ENCODE results near the gene AP4M1.
"Not testable (repeated sequence)": the region's sequence is repeated elsewhere in the genome, so short reads cannot be mapped to it uniquely, and the experiment has no call there.

AP4M1 gene

DNA sequence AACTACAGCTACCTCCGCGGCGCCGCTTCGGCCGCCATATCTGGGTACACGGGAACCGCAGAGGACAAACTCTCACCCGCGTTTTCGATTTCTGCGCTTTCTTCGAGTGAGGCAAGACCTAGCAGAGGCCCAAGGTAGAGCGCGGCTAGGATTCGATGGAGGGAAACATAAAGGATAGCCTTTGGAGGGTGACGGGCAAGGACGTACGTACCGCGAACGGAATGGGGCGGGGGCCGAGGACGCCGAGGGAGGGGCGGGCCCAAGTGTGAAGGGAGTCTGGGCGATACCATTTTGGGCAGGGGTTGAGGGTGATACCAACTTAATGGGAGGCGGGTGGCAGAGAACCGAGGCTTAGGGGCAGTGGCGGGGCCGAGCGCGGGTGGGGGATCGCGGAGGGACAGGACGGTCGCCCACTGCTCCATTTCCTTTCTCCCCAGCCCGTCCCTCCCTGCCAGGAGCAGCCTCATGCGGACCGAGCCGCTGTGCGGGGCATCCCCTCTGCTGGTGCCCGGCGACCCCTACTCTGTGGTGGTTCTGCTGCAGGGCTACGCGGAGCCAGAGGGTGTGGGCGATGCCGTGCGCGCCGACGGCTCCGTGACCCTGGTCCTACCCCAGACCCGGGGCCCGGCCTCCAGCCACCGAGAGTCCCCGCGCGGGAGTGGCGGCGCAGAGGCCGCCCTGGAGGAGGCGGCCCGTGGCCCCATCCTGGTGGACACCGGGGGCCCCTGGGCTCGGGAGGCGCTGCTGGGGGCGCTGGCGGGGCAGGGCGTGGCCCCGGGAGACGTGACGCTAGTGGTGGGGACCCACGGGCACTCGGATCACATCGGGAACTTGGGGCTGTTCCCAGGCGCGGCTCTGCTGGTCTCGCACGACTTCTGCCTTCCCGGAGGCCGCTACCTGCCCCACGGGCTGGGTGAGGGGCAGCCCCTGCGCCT is 25.8 kb downstream of the AP4M1 start, which contains the start of gene MBLAC1:
MBLAC1 (plus strand) TSS at position 37 of the 935 bp plus-strand sequence; CDS start at position 466, 429 bp downstream.
- Mint-ChIP-seq H3K27me3 (no peaks in the 10 kb centered on the region), H3K27ac (peak within 1 kb of the TSS; percentile 99), H3K36me3 (ENCODE audit: low read depth) (peaks cover 9% of the 10 kb centered on the region), H3K9me3 (no peaks in the 10 kb centered on the region), H3K4me3 (peak within 1 kb of the TSS; percentile 99), H3K4me1 (peaks cover 43% of the 10 kb centered on the region)
- peak; percentile 90 for DNase-seq
- peak; percentile 67 for ATAC-seq

DNA sequence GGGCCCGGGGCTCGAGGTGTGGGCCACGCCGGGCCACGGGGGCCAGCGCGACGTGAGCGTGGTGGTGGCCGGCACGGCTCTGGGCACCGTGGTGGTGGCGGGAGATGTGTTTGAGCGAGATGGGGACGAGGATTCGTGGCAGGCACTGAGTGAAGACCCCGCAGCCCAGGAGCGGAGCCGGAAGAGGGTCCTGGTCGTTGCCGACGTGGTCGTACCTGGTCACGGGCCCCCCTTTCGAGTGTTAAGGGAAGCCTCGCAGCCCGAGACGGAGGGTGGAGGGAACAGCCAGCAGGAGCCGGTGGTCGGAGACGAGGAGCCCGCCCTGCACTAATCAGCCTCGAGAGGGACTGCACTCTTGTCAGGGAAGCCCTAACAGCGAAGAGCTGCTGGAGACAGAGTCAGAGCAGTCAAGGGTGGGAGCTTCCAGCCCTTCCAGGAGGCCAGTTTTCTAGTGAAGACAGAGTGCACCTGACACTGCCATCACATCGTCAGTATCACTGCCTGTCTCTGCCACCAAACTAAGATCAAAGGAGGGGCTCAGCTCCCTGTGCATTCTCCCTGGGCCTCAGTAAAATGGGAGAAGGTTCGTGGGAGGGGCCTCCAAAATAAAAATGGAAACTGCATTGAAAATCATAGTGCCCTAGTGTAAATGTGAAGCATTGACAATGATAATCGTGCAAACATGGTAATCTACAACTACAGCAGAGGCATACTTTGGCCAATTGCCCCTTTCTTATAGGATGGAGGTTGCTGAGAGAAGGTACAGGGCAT is 26.6 kb downstream of the AP4M1 start:
- peak overlapping the region; percentile 99 for H3K4me3 Mint-ChIP-seq
- no peaks in the 10 kb centered on the region for H3K9me3 Mint-ChIP-seq
- ATAC-seq = peak; percentile 18
- H3K27ac Mint-ChIP-seq = no peak overlapping the region
- DNase-seq = peak; percentile 33
- H3K27me3 Mint-ChIP-seq = no peaks in the 10 kb centered on the region
- H3K36me3 Mint-ChIP-seq (ENCODE audit: low read depth) = peaks cover 5% of the 10 kb centered on the region
- H3K4me1 Mint-ChIP-seq = peaks cover 48% of the 10 kb centered on the region

DNA sequence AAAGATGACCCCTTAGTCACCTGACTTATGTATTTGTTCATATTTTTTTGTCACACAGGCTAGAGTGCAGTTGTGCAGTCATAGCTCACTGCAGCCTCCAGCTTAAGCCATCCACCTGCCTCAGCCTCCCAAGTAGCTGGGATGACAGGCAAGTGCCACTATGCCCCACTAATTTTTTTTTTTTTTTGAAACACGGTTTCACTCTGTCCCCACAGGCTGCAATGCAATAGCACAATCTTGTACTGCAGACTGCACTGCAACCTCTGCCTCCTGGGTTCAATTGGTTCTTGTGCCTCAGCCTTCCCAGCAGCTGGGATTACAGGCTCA is 27.2 kb downstream of the AP4M1 start:
- H3K4me1 Mint-ChIP-seq = peaks cover 48% of the 10 kb centered on the region
- H3K4me3 Mint-ChIP-seq = peak overlapping the region; percentile 99
- H3K36me3 Mint-ChIP-seq (ENCODE audit: low read depth) = peaks cover 5% of the 10 kb centered on the region
- no peaks in the 10 kb centered on the region for H3K9me3 Mint-ChIP-seq
- no peak for ATAC-seq
- no peak overlapping the region for H3K27ac Mint-ChIP-seq
- DNase-seq = no peak
- H3K27me3 Mint-ChIP-seq = no peaks in the 10 kb centered on the region

DNA sequence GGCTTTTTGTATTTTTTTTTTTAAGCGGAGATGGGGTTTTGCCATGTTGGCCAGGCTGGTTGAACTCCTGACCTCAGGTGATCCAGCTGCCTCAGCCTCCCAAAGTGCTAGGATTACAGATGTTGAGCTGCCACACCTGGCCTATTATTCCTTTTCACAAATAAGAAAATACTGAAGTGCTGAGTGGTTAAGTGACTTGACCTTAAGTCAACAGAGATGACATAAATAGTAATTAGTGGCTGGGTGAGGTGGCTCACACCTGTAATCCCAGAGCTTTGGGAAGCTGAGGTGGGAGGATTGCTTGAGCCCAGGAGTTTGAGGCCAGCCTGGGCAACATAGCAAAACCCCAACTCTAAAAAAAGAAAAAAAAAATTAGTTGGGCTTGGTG is 28.8 kb downstream of the AP4M1 start:
- not testable (repeated sequence) for H3K27ac Mint-ChIP-seq; DNase-seq; H3K9me3 Mint-ChIP-seq; H3K36me3 Mint-ChIP-seq (ENCODE audit: low read depth); H3K27me3 Mint-ChIP-seq; H3K4me3 Mint-ChIP-seq; ATAC-seq
- peaks cover 38% of the 10 kb centered on the region for H3K4me1 Mint-ChIP-seq

DNA sequence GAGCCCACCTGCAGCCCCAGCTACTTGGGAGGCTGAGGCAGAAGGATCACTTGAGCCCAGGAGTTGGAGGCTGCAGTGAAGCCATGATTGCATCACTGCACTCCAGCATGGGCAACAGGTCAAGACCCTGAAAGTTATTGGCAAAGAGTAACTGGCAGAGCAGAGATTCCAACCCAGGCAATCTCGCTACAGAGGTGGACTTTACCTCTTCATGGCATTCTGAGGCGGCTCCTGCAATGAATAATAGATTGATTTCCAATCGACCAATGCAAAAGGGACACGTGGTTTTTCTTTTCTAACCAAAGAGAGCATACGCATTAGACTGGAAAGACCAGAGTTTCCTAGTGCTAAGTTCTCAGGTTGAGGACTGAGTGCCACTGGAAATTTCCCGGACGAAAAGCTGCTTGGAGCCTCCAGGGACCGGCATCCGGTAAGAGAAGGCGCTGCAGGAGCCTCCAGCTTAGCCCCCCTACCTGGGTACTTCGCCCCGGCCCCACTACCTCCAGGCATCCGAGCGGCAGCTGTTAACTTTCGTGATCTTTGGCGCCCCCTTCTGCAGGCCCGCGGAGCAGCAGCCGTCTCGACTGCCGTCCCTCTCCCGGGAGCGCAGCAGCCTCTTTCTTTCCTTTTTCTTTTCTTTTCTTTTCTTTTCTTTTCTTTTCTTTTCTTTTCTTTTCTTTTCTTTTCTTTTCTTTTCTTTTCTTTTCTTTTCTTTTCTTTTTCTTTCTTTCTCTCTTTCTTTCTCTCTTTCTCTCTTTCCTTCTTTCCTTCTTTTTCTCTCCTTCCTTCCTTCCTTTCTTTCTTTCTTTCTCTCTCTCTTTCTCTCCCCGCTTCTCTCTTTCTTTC is 29.4 kb downstream of the AP4M1 start:
- DNase-seq = peak; percentile 92
- H3K9me3 Mint-ChIP-seq = no peaks in the 10 kb centered on the region
- no peaks in the 10 kb centered on the region for H3K27me3 Mint-ChIP-seq
- no peak overlapping the region for H3K4me3 Mint-ChIP-seq
- ATAC-seq = no peak
- no peak overlapping the region for H3K27ac Mint-ChIP-seq
- H3K36me3 Mint-ChIP-seq (ENCODE audit: low read depth) = peaks cover 4% of the 10 kb centered on the region
- peaks cover 32% of the 10 kb centered on the region for H3K4me1 Mint-ChIP-seq

DNA sequence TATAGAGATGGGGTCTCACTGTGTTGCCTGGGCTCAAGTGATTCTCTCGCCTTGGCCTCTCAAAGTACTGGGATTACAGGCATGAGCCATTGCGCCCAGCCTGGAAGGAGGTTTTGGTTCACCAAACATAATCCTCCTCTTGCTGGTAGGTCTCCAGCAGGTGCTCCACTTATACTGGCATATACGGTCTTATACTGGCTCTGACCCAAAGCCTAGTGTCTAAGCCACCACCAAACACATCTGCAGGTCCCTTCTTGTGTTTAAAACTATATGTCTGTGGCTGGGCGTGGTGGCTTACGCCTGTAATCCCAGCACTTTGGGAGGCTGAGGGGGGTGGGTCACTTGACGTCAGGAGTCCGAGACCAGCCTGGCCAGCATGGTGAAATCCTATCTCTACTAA is 30.7 kb downstream of the AP4M1 start:
- peaks cover 21% of the 10 kb centered on the region for H3K4me1 Mint-ChIP-seq
- H3K27me3 Mint-ChIP-seq = no peaks in the 10 kb centered on the region
- no peak overlapping the region for H3K4me3 Mint-ChIP-seq
- no peak overlapping the region for H3K27ac Mint-ChIP-seq
- DNase-seq (no peak), ATAC-seq (no peak)
- H3K36me3 Mint-ChIP-seq (ENCODE audit: low read depth) = no peaks in the 10 kb centered on the region
- H3K9me3 Mint-ChIP-seq = no peaks in the 10 kb centered on the region

DNA sequence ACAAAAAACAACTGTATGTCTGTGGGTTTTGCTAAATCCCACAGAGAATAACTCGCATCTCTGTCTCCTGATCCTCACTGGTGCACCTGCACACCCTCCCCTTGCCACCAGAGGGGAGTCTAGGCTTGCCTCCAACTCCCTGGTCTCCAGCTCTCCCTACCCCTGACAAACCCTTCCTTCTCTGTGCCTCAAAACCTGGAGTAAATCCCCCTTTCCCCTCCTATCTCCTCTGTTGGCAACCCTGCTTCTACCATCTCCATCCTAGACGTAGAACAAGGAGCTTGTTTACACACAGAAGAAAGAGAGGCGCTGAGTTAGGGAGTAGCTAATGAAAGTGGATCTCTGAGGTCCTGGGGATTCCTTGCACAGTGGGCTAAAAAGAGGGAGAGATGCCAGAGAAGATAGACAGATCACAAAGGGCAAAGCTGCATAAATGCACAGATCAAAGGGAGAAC is 31.3 kb downstream of the AP4M1 start:
- H3K9me3 Mint-ChIP-seq = no peaks in the 10 kb centered on the region
- no peaks in the 10 kb centered on the region for H3K36me3 Mint-ChIP-seq (ENCODE audit: low read depth)
- no peaks in the 10 kb centered on the region for H3K27me3 Mint-ChIP-seq
- no peak overlapping the region for H3K4me3 Mint-ChIP-seq
- peak; percentile 80 for ATAC-seq
- peak; percentile 68 for DNase-seq
- H3K4me1 Mint-ChIP-seq = peaks cover 22% of the 10 kb centered on the region
- no peak overlapping the region for H3K27ac Mint-ChIP-seq

DNA sequence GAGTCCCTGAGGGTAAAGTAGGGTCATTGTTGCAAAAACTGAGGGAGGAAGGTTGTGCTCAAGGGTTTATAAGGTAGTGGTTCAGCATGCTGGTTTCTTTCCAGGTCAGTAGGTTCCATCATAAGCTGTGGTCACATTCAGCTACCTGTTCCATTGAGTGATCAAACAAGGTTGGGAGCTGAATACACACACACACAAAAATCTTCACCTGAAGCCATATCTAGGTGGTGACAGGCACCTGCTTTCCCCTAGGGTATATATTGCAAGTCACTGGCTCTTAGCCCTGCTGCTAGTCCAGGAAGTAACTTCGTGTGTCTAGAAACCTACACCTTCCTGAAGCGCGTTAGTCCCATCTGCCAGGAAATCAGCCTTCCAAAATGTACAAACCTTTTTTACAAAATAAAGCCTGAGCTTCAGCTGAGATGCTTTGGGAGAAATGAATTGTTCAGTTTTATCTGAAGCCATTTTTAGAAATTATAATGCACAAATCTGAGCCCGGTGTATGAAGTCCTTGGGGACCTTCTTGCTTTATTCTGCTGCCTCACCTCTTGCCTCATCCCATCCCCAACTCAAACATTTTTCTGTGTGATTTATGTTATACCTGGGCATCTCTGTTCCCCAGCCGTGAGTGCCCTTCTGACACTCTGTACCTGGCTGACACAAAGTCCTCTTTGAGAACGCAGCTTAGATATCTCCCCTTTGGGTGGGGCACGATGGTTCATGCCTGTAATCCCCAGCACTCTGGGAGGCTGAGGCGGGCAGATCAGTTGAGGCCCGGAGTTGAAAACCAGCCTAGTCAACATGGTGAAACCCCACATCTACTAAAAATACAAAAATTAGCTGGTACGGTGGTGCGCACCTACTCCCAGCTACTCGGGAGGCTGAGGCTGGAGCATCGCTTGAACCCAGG is 36.7 kb downstream of the AP4M1 start:
- no peaks in the 10 kb centered on the region for H3K36me3 Mint-ChIP-seq (ENCODE audit: low read depth)
- peak overlapping the region; percentile 39 for H3K27ac Mint-ChIP-seq
- H3K27me3 Mint-ChIP-seq = no peaks in the 10 kb centered on the region
- no peaks in the 10 kb centered on the region for H3K9me3 Mint-ChIP-seq
- H3K4me3 Mint-ChIP-seq = no peak overlapping the region
- DNase-seq = no peak
- no peak for ATAC-seq
- peaks cover 16% of the 10 kb centered on the region for H3K4me1 Mint-ChIP-seq

DNA sequence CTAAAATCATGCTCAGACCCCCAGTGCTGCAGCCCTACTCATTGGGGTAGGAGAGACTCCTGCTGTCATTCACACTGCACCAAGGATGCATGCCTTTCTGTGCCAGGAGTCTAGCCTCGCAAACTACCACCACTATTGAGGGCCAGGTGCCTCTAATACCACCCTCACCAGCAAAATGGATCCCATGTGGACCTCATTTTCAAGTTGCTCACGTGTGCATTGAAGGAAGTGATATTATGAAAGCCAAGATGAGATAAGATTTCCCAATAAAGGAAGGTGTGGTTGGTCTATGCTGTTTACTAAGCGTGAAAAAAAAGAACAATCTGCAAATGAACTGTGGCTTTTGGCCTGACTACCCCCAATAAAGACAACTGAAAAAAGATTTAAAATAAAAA is 40.1 kb downstream of the AP4M1 start:
- Mint-ChIP-seq H3K9me3 (no peaks in the 10 kb centered on the region), H3K4me3 (no peak overlapping the region), H3K4me1 (peaks cover 16% of the 10 kb centered on the region), H3K36me3 (ENCODE audit: low read depth) (no peaks in the 10 kb centered on the region), H3K27ac (no peak overlapping the region), H3K27me3 (no peaks in the 10 kb centered on the region)
- DNase-seq = no peak
- ATAC-seq = no peak

DNA sequence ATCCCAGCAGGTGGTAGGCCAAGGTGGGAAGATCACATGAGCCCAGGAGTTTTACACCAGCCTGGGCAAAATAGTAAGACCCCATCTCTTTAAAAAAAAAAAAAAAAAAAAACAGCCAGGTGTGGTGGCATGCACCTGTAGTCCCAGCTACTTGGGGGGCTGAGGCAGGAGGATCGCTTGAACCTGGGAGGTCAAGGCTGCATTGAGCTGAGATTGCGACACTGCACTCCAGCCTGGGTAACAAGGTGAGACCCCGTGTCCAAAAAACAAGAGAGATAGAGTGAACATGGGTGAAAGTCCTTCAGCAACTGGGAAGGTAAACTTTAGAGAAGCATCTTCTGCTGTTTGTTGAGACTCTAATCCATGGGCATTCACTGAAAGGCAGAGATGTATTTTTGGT is 41.0 kb downstream of the AP4M1 start:
- Mint-ChIP-seq H3K4me3 (no peak overlapping the region), H3K36me3 (ENCODE audit: low read depth) (no peaks in the 10 kb centered on the region), H3K27me3 (no peaks in the 10 kb centered on the region), H3K27ac (no peak overlapping the region), H3K9me3 (no peaks in the 10 kb centered on the region), H3K4me1 (peaks cover 16% of the 10 kb centered on the region)
- DNase-seq (no peak), ATAC-seq (no peak)

DNA sequence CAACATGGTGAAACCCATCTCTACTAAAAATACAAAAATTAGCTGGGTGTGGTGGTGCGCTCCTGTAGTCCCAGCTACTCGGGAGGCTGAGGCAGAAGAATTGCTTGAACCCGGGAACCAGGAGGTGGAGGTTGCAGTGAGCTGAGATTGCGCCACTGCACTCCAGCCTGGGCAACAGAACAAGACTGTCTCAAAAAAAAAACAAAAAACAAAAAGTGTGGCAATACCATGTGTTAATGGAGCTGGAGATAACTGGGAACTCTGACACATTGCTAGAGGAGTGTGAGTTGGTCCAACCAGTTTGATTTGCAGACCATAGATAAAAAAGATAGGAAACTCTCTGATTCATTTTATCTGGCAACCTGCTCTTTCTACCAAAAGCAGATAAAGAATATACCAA is 44.9 kb downstream of the AP4M1 start:
- not testable (repeated sequence) for H3K9me3 Mint-ChIP-seq; DNase-seq; H3K4me3 Mint-ChIP-seq; H3K36me3 Mint-ChIP-seq (ENCODE audit: low read depth); ATAC-seq; H3K27ac Mint-ChIP-seq; H3K27me3 Mint-ChIP-seq
- H3K4me1 Mint-ChIP-seq = peaks cover 25% of the 10 kb centered on the region

DNA sequence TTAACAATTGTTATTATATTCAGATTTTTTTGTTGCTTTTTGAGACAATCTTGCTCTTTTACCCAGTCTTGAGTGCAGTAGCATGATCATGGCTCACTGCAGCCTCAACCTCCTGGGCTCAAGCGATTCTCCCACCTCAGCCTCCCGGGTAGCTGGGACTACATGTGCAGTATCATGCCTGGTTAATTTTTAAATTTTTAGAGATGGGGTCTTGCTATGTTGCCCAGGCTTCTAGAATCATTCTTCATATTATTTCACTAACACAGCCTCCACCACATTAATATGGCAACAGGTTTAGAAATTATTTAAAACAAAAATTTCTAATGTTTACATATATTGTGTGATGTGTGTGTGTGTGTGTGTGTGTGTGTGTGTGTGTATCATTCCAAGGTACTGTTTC is 45.8 kb downstream of the AP4M1 start:
- no peak overlapping the region for H3K27ac Mint-ChIP-seq

DNA sequence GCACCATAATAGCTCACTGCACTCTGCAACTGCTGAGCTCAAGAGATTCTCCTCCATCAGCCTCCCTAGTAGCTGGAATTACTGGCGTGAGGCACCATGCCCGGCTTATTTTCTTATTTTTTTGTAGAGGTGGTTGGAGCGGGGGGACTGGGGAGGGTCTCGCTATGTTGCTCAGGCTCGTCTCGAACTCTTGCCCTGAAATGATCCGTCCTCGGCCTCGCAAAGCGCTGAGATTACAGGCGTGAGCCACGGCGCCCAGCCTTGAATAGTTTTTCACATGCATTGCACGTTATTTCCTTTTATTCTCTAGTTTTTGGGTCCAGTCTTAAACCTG is 46.7 kb downstream of the AP4M1 start:
- H3K9me3 Mint-ChIP-seq = no peaks in the 10 kb centered on the region
- H3K27me3 Mint-ChIP-seq = peaks cover 1% of the 10 kb centered on the region
- DNase-seq = no peak
- H3K4me3 Mint-ChIP-seq = peak overlapping the region; percentile 97
- ATAC-seq = peak; percentile 1
- H3K27ac Mint-ChIP-seq = peak overlapping the region; percentile 96
- H3K36me3 Mint-ChIP-seq (ENCODE audit: low read depth) = peaks cover 19% of the 10 kb centered on the region
- H3K4me1 Mint-ChIP-seq = peaks cover 33% of the 10 kb centered on the region

More for the DNA sequence above, 45.8 kb downstream of the AP4M1 start:
- Mint-ChIP-seq H3K36me3 (ENCODE audit: low read depth) (peaks cover 12% of the 10 kb centered on the region), H3K4me1 (peaks cover 29% of the 10 kb centered on the region), H3K27me3 (peaks cover 1% of the 10 kb centered on the region), H3K4me3 (no peak overlapping the region), H3K9me3 (no peaks in the 10 kb centered on the region)
- ATAC-seq = no peak
- DNase-seq = no peak
